ENCODE results near the gene CHST2.

GRCh38 chr3:143134471-143134870 is 14.9 kb downstream of the CHST2 start:
- TF ChIP-seq YY1 (IDR thresholded peaks at IDR 0.05; ENCODE audit: insufficient read depth, insufficient read length) (no peak), ZNF274 (IDR thresholded peaks at IDR 0.05; ENCODE audit: low read depth, low read length) (no peak)

All from NT2/D1 (cell line).